KOPT-K1 (cell line): Measurements from ENCODE around the gene LIPI.
"Not testable (repeated sequence)": the region's sequence is repeated elsewhere in the genome, so short reads cannot be mapped to it uniquely, and the experiment has no call there.

Experiments used
- H3K27ac ChIP-seq: fragments of 200-600 bp; sonication (generic); 2 replicates; pipeline ENCODE4 v1.5.1; 2016; ENCODE audit warnings: antibody characterized with exemption, mild to moderate bottlenecking, low read depth, low read length; ENCODE audit not compliant: poor library complexity, severe bottlenecking
- H3K36me3 ChIP-seq: fragments of 200-600 bp; sonication (generic); 2 replicates; pipeline ENCODE4 v1.5.1; 2017; ENCODE audit warnings: antibody characterized with exemption, mild to moderate bottlenecking, low read length, moderate library complexity; ENCODE audit not compliant: insufficient read depth
- H3K9me3 ChIP-seq: fragments of 200-600 bp; sonication (generic); 2 replicates; pipeline ENCODE4 v1.5.1; 2017; ENCODE audit warnings: antibody characterized with exemption, low read length, mild to moderate bottlenecking; ENCODE audit not compliant: insufficient read depth, poor library complexity, severe bottlenecking

LIPI gene

DNA sequence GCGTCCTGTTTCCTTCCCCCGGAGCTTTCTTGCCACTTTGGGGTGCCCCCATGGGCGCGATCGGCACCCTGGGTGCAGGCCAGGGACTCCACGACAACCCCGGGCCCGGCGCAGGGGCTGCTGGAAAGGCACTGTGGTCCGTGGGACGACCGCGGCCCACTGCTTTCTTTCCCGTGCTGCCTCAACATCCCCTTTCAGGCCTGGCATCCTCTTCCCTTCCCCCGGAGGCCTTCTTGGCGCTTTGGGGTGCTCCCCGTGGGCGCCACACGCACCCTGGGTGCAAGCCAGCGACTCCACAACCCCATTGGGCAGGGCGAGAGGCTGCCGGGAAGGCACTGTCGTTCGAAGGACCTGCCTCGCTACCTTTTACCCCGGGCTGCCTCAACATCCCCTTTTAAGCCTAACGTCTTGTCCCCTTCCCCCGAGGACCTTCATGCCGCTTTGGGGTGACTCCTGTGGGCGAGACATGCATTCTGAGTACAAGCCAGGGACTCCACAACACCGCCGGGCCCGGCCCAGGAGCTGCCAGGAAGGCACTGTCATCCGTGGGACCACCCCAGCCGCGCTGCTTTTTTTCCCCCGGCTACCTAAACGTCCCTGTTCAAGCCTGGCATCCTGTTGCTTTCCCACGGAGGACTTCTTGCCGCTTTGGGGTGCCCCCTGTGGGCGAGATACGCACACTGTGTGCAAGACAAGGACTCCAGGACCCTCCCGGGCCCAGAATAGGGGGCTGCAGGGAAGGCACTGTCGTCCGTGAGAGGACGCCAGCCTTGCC is 137.8 kb downstream of the LIPI start:
- peaks cover 7% of the 10 kb centered on the region for H3K9me3 ChIP-seq
- no peak overlapping the region for H3K27ac ChIP-seq
- peaks cover 19% of the 10 kb centered on the region; the same call in 1 of the 2 replicates for H3K36me3 ChIP-seq

GRCh38 chr21:14071902-14072734 is 138.6 kb downstream of the LIPI start:
- H3K27ac ChIP-seq: no peak overlapping the region
- no peaks in the 10 kb centered on the region for H3K9me3 ChIP-seq
- H3K36me3 ChIP-seq: peaks cover 19% of the 10 kb centered on the region; the same call in 1 of the 2 replicates

GRCh38 chr21:14070968-14071367 is 139.8 kb downstream of the LIPI start:
- H3K9me3 ChIP-seq: no peaks in the 10 kb centered on the region
- peaks cover 19% of the 10 kb centered on the region; the same call in 1 of the 2 replicates for H3K36me3 ChIP-seq
- H3K27ac ChIP-seq: no peak overlapping the region

DNA sequence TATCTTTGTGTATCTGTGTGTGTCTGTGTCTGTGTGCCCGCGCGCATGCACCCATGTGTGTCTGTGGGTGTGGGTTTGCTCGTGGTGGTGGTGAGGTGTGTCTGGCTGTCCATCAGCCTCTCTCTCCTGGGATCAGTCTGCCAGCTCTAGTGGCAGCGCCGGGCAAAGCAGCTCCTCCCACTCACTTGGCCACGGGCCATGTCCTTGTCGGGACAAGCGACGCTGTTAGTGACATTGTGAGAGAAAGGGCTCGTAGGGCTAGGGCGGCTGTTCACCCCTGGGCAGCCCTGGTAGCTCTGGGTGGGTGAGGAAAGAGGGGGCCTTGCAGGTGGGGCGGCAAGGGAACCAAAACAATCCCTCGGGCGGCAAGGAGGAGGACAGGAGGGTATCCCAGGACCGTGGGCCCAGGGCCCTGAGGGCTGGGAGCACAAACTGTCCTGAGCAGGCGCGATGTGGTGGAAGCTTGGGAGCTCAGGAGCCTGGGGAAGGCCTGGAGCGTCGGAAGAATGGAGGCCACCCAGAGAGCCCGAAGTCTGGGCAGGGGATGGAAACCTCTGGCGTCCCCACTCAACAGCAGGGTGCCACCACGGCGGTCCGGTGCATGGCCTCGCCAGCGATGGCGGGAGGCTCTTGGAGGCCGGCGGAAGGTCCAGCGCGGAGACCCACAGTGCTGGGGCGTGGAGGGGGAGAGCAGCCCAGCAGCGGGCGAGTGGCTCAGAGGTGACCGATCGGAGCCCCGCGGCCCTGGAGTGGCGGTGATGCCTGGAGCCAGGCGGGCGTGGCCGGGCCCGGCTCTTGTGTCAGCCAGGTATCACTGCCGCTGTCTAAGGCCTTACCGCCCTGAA is 140.5 kb downstream of the LIPI start:
- Histone ChIP-seq H3K9me3 (no peaks in the 10 kb centered on the region), H3K27ac (no peak overlapping the region), H3K36me3 (peaks cover 19% of the 10 kb centered on the region; the same call in 1 of the 2 replicates)

DNA sequence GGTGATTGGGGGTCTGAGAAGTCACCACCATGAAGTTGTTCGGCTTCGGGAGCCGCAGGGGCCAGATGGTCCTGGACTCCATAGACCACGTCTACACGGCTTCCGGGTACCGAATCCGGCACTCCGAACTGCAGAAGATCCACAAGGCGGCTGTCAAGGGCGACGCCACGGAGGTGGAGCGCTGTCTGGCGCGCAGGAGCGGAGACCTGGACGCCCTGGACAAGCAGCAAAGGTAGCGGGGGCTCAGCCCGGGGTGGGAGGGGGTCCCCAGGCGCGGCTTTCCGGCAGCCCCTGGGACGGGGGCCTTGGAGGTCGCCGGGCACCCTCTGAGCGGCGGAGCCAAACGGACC is 146.5 kb downstream of the LIPI start:
- Histone ChIP-seq H3K9me3 (no peaks in the 10 kb centered on the region), H3K36me3 (no peaks in the 10 kb centered on the region), H3K27ac (no peak overlapping the region)

- not testable (repeated sequence) for H3K9me3 ChIP-seq, H3K36me3 ChIP-seq, H3K27ac ChIP-seq
Measured at GRCh38 chr21:14063620-14064295, 147.0 kb downstream of the LIPI start.

DNA sequence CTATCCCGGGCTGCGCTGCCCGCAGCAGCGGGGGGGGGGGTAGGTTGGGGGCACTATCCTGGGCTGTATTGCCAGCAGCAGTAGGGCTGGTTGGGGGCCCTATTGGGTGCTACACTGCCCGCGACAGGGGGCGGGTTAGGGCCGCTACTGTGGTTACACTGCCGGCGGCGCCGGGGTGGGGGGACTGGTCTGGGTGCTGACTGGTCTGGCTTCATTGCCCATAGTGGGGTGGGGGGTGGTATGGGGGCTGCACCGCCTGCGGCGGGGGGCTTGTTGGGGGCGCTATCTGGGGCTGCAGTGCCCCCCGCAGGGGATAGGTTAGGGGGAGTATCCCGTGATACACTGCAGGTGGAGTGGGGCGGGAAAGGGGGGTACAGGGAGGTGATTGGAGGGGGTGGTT is 148.1 kb downstream of the LIPI start:
- H3K36me3 ChIP-seq, H3K27ac ChIP-seq, H3K9me3 ChIP-seq: not testable (repeated sequence)

DNA sequence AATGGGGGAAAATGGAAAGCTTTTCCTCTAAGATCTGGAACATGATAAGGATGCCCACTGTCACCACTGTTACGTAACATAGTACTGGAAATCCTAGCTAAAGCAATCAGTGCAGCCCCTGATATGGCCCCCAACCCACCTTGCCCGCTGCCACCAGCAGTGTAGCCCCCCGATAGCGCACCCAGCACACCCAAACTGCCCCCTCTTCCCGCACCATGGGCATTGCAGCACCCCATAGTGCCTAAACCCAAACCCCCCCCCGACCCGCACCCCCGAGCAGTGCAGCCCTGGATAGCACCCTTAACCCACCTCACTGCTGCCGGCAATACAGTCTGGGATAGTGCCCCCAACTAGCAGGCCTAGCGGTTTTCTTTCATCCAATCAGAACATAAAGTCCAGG is 148.9 kb downstream of the LIPI start:
- H3K9me3 ChIP-seq, H3K36me3 ChIP-seq, H3K27ac ChIP-seq: not testable (repeated sequence)

DNA sequence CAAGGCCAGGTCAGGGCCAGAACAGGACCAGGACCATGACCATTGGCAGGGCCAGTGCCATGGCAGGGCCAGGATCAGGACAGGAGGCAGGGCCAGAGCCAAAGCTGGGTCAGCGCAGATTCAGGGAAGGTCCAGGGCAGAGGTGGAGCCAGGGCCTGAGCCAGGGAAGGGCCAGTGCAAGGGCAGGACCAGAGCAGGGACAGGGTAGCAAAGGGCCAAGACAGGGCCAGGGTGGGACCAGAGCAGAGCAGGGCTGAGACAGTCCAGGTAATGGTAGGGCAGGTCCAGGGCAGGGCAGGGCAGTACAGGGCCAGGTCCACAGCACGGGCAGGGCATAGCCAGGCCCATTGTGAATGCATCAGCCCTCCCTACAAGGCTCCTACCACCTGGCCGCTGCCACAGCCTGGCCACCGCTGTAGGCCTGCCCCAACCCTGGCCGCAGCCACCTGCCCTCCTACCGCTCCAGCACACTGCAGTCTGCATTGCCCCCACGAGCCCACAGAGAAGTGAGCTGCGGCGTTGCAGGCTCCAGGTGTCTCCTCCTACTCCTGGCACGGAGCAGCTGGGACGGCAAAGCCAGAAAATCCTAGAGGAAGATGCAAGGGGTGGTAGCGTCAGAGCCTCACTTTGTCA is 151.6 kb downstream of the LIPI start:
- not testable (repeated sequence) for H3K27ac ChIP-seq, H3K36me3 ChIP-seq, H3K9me3 ChIP-seq
